H1 (cell line): ENCODE measurements around the gene DDX59. TPM values are rescaled to one million over a fixed set of nuclear protein-coding genes. Genes with fewer than 3 reads are reported as not detected.

Experiments used
- CTCF ChIA-PET: fragments of 300-600 bp; sonication (Branson Sonifier 250); formaldehyde crosslinking; loops from one replicate; lab custom pipeline; 2021; ENCODE audit not compliant: partially characterized antibody; lab: Charles Lee
- POLR2A ChIA-PET: fragments of 300-600 bp; sonication (Branson Sonifier 250); formaldehyde crosslinking; loops from one replicate; lab custom pipeline; 2021; ENCODE audit warnings: inconsistent platforms; ENCODE audit not compliant: partially characterized antibody; lab: Charles Lee
- DNase-seq, 2 experiments: peaks; one replicate each; pipeline versions ENCODE4 v3.0.0 to v3.0.0-alpha.2; 2010 to 2022; ENCODE audit warnings: low spot score in 2 of 2, low read depth in 1 of 2, mixed read lengths in 1 of 2
- FAIRE-seq: peaks from 2 replicates; lab custom pipeline; 2011; peaks lifted over from hg19 to GRCh38; lab: Jason Lieb, UNC
- H2AFZ ChIP-seq: 2 replicates; pipeline ENCODE4 v1.8.1; 2012; ENCODE audit warnings: low read length, inconsistent platforms
- H2AK5ac ChIP-seq: 2 replicates; pipeline ENCODE4 v1.6.1; 2013; ENCODE audit warnings: low read depth, low read length
- H2BK120ac ChIP-seq: replicated peaks from 2 replicates; pipeline ENCODE3; 2013; ENCODE audit warnings: low read depth, low read length, inconsistent platforms
- H2BK12ac ChIP-seq: 2 replicates; pipeline ENCODE4 v1.6.1; 2013; ENCODE audit warnings: low read depth, low read length
- H2BK15ac ChIP-seq: 2 replicates; pipeline ENCODE4 v1.6.1; 2013; ENCODE audit warnings: low read length
- H2BK20ac ChIP-seq: 2 replicates; pipeline ENCODE4 v1.6.1; 2013; ENCODE audit warnings: low read length
- H2BK5ac ChIP-seq: 2 replicates; pipeline ENCODE4 v1.6.1; 2013; ENCODE audit warnings: low read depth, low read length
- H3K14ac ChIP-seq: 2 replicates; pipeline ENCODE4 v1.6.1; 2013; ENCODE audit warnings: inconsistent platforms; ENCODE audit not compliant: insufficient read length
- H3K18ac ChIP-seq: 2 replicates; pipeline ENCODE4 v1.6.1; 2013; ENCODE audit warnings: low read length; ENCODE audit errors: extremely low read depth
- H3K23ac ChIP-seq: 2 replicates; pipeline ENCODE4 v1.6.1; 2013; ENCODE audit warnings: inconsistent platforms; ENCODE audit not compliant: insufficient read length
- H3K23me2 ChIP-seq: 2 replicates; pipeline ENCODE4 v1.6.1; 2013; ENCODE audit warnings: low read depth, low read length
- H3K27ac ChIP-seq: 2 replicates; pipeline ENCODE4 v1.6.1; 2011; ENCODE audit warnings: low read depth, low read length, inconsistent platforms
- H3K27me3 ChIP-seq, 4 experiments: replicated peaks in 1 of 4; 1 replicate in 1 of 4; 2 replicates in 3 of 4; pipeline versions ENCODE4 v1.6.1 to v1.8.1; 2011 to 2013; ENCODE audit warnings: low read length in 3 of 4, mild to moderate bottlenecking in 3 of 4, inconsistent platforms in 2 of 4, mixed read lengths in 2 of 4, moderate library complexity in 1 of 4; ENCODE audit not compliant: control insufficient read depth in 3 of 4, insufficient read depth in 3 of 4; ENCODE audit errors: extremely low read depth in 1 of 4
- H3K36me3 ChIP-seq, 4 experiments: 2 replicates each; pipeline versions ENCODE4 v1.6.1 to v1.8.1; 2011 to 2013; ENCODE audit warnings: mild to moderate bottlenecking in 4 of 4, low read length in 3 of 4, moderate library complexity in 2 of 4, control low read depth in 1 of 4, inconsistent platforms in 1 of 4; ENCODE audit not compliant: insufficient read depth in 4 of 4, control insufficient read depth in 2 of 4
- H3K4ac ChIP-seq: replicated peaks from 2 replicates; pipeline ENCODE3; 2013; ENCODE audit warnings: low read length, low read depth, mixed read lengths, inconsistent platforms; ENCODE audit not compliant: insufficient read length
- H3K4me1 ChIP-seq, 4 experiments: replicated peaks in 1 of 4; 1 replicate in 1 of 4; 2 replicates in 3 of 4; pipeline versions ENCODE4 v1.6.1 to v1.8.1; 2011 to 2013; ENCODE audit warnings: low read length in 3 of 4, inconsistent platforms in 2 of 4, mixed read lengths in 1 of 4; ENCODE audit not compliant: insufficient read depth in 4 of 4, control insufficient read depth in 3 of 4
- H3K4me2 ChIP-seq, 2 experiments: 2 replicates each; pipeline versions ENCODE4 v1.6.1 to v1.8.1; 2011 to 2013; ENCODE audit warnings: low read depth in 2 of 2, low read length in 2 of 2, control low read depth in 1 of 2, inconsistent platforms in 1 of 2, mild to moderate bottlenecking in 1 of 2; ENCODE audit not compliant: insufficient read depth in 1 of 2
- H3K4me3 ChIP-seq, 4 experiments: fragments of 200-600, 300-600 bp in 1 of 4; sonication (generic), shearing (Covaris generic), sonication (Bioruptor Twin) in 1 of 4; 2 replicates each; pipeline versions ENCODE4 v1.5.1 to v1.8.1; 2011 to 2016; ENCODE audit warnings: low read length in 4 of 4, low read depth in 3 of 4, control low read depth in 2 of 4, inconsistent platforms in 2 of 4, mild to moderate bottlenecking in 2 of 4, mixed read lengths in 1 of 4, moderate library complexity in 1 of 4; ENCODE audit not compliant: insufficient read depth in 2 of 4; ENCODE audit errors: extremely low read depth in 1 of 4
- H3K56ac ChIP-seq: replicated peaks from 2 replicates; pipeline ENCODE3; 2013; ENCODE audit warnings: low read depth, mild to moderate bottlenecking, mixed read lengths, low read length, inconsistent platforms; ENCODE audit not compliant: insufficient read length
- H3K79me1 ChIP-seq: 2 replicates; pipeline ENCODE4 v1.6.1; 2013; ENCODE audit warnings: low read depth, low read length, control low read depth
- H3K79me2 ChIP-seq, 2 experiments: 2 replicates each; pipeline versions ENCODE4 v1.6.1 to v1.8.1; 2012 to 2013; ENCODE audit warnings: low read length in 2 of 2, mild to moderate bottlenecking in 2 of 2, inconsistent platforms in 1 of 2; ENCODE audit not compliant: insufficient read depth in 2 of 2, control insufficient read depth in 1 of 2
- H3K9ac ChIP-seq, 4 experiments: replicated peaks in 1 of 4; 1 replicate in 1 of 4; 2 replicates in 3 of 4; pipeline versions ENCODE4 v1.6.1 to v1.8.1; 2011 to 2013; ENCODE audit warnings: low read depth in 3 of 4, low read length in 3 of 4, control low read depth in 2 of 4, mild to moderate bottlenecking in 2 of 4, moderate library complexity in 2 of 4, inconsistent platforms in 1 of 4; ENCODE audit errors: extremely low read depth in 1 of 4
- H3K9me3 ChIP-seq, 2 experiments: 2 replicates each; pipeline versions ENCODE4 v1.6.1 to v1.8.1; 2012 to 2013; ENCODE audit warnings: mild to moderate bottlenecking in 2 of 2, moderate library complexity in 2 of 2, control low read depth in 1 of 2, inconsistent platforms in 1 of 2, low read depth in 1 of 2, low read length in 1 of 2, mixed read lengths in 1 of 2; ENCODE audit not compliant: insufficient read depth in 2 of 2
- H4K20me1 ChIP-seq, 2 experiments: replicated peaks in 1 of 2; 2 replicates each; pipeline versions ENCODE3 to v1.8.1; 2011 to 2013; ENCODE audit warnings: inconsistent platforms in 2 of 2, low read length in 2 of 2, mild to moderate bottlenecking in 1 of 2; ENCODE audit not compliant: insufficient read depth in 2 of 2, control insufficient read depth in 1 of 2
- H4K5ac ChIP-seq: 2 replicates; pipeline ENCODE4 v1.6.1; 2013; ENCODE audit warnings: low read length, low read depth, mixed read lengths, inconsistent platforms; ENCODE audit not compliant: insufficient read length
- H4K8ac ChIP-seq: 2 replicates; pipeline ENCODE4 v1.8.0; 2013; ENCODE audit warnings: mild to moderate bottlenecking, moderate library complexity, low read length, inconsistent platforms; ENCODE audit not compliant: insufficient read depth; ENCODE audit errors: extremely low read depth
- H4K91ac ChIP-seq: replicated peaks from 2 replicates; pipeline ENCODE3; 2013; ENCODE audit warnings: low read length, mixed read lengths, inconsistent platforms; ENCODE audit not compliant: insufficient read length
- CHD2 ChIP-seq: IDR thresholded peaks from 2 replicates; pipeline ENCODE4 v1.6.1; 2012; ENCODE audit warnings: low read length, improper control_type of control experiment
- GTF2F1 ChIP-seq: IDR thresholded peaks from 2 replicates; pipeline ENCODE4 v1.6.1; 2012; ENCODE audit warnings: low read depth, low read length, improper control_type of control experiment, borderline replicate concordance
- HDAC2 ChIP-seq, 2 experiments: fragments of 300-600 bp in 1 of 2; sonication (generic) in 1 of 2; IDR thresholded peaks; 2 replicates each; pipeline ENCODE4 v1.6.1; 2011 to 2012; ENCODE audit warnings: low read depth in 2 of 2, low read length in 2 of 2, mild to moderate bottlenecking in 2 of 2, moderate library complexity in 2 of 2, borderline replicate concordance in 1 of 2, inconsistent platforms in 1 of 2
- POU5F1 ChIP-seq: IDR thresholded peaks from 2 replicates; pipeline ENCODE4 v1.6.1; 2011; ENCODE audit warnings: low read depth, mild to moderate bottlenecking, low read length, moderate library complexity
- WGBS, 2 experiments: shearing (Covaris generic) in 1 of 2; methylation state at CpG; one replicate each; pipeline versions ENCODE4 v1.1.6 to v1.1.7; 2013 to 2015; ENCODE audit warnings: low lambda C conversion rate in 2 of 2, mixed read lengths in 2 of 2, inconsistent platforms in 1 of 2, low coverage in 1 of 2, missing lambda C conversion rate in 1 of 2; ENCODE audit not compliant: insufficient replicate concordance in 2 of 2, insufficient coverage in 1 of 2, insufficient read length in 1 of 2; ENCODE audit errors: extremely low coverage in 1 of 2, missing lambda C conversion rate in 1 of 2; 5-methylcytosine and 5-hydroxymethylcytosine counted together
- polyA plus RNA-seq, 7 experiments: library from polyadenylated mRNA; depleted of rRNA in 3 of 7; stranded (reverse) in 5 of 7; unstranded in 2 of 7; fragments of >200 nt in 5 of 7; fragments of 200-250 nt in 2 of 7; gene quantifications; 1 replicate in 5 of 7; 2 replicates in 1 of 7; 4 replicates in 1 of 7; pipeline versions ENCODE4 v1.2.1 to v1.2.3, GENCODE V29; 2011 to 2013; ENCODE audit warnings: missing spikeins in 2 of 7, mixed read lengths in 2 of 7
- total RNA-seq: library from RNA; stranded (reverse); fragmentation: NEBNext Ultra II Directional; extraction: Animal tissue kit (Norgen Biotek cat#: 25700); gene quantifications from 2 replicates; pipeline ENCODE4 v1.2.1, GENCODE V29; 2021

Gene DDX59
- total and polyA plus RNA-seq, 2 of the 8 experiments (the other 6 are each of a cell fraction or from before 2014, with no cell fraction given) = 8.3 to 19.4 TPM

DNA sequence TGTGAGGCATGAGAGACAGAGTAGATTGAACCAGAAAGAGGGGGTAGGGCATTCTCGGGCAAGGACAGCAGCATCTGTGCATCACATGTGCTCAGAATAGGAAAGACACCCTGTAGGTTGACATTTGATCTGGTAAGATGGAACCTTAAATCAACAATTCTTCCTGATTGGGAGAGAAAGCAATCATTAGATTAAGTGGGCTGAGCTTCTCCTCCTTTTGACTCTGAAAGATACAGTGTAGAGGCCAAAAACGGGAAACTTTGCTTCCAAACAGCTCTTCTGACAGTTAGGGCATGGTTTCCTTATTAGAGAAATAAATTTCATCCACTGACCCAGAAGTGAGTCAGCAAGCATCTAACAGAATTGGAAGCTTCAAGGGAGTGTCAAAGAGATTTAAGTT lies 58.9 kb downstream of the DDX59 start:
- H2BK12ac ChIP-seq = no peak overlapping the region
- H2BK120ac ChIP-seq = no peak overlapping the region
- no peaks in the 10 kb centered on the region for H4K20me1 ChIP-seq
- no peaks in the 10 kb centered on the region for H3K9me3 ChIP-seq
- H3K9ac ChIP-seq = no peak overlapping the region
- H4K5ac ChIP-seq = no peak overlapping the region
- H3K18ac ChIP-seq = no peak overlapping the region
- no peaks in the 10 kb centered on the region for H3K4me1 ChIP-seq
- 81% methylated on average over 2 of the region's 2 CpGs; no CpG with 5 or more reads in 1 of the 2 experiments for WGBS, 2 experiments
- no peaks in the 10 kb centered on the region for H3K27me3 ChIP-seq
- H3K79me1 ChIP-seq = no peaks in the 10 kb centered on the region
- H3K79me2 ChIP-seq = no peaks in the 10 kb centered on the region
- H3K23me2 ChIP-seq = no peaks in the 10 kb centered on the region
- H3K23ac ChIP-seq = no peak overlapping the region
- no peak overlapping the region for H2BK5ac ChIP-seq
- H2BK15ac ChIP-seq = no peak overlapping the region
- H2AK5ac ChIP-seq = no peak overlapping the region
- no peak for FAIRE-seq
- H3K4me2 ChIP-seq = no peak overlapping the region
- no peak for DNase-seq
- H2AFZ ChIP-seq = no peak overlapping the region
- no peak overlapping the region for H3K56ac ChIP-seq
- no peak overlapping the region for H3K4me3 ChIP-seq
- no peak overlapping the region for H4K8ac ChIP-seq
- H3K27ac ChIP-seq = no peak overlapping the region
- no peak overlapping the region for H4K91ac ChIP-seq
- no peak overlapping the region for H3K14ac ChIP-seq
- H3K36me3 ChIP-seq = peaks cover 5 to 60% (median 28%) of the 10 kb centered on the region in 4 experiments; a peak in 7 of 8 replicates
- H2BK20ac ChIP-seq = no peak overlapping the region
- no peak overlapping the region for H3K4ac ChIP-seq
- ChIA-PET CTCF (interaction anchor here (0.9 to 1.2 kb wide), 2 partner anchors 11 to 191 kb away, joined by 3 to 4 read pairs; no protein-coding TSS in a partner anchor), POLR2A (interaction anchor here (0.5 to 1.9 kb wide), 4 partner anchors 10 to 526 kb away, joined by 3 to 5 read pairs (median 4); partner anchors contain the start of gene KIF14)
- TF ChIP-seq POU5F1 (no peak), GTF2F1 (no peak), CHD2 (no peak), HDAC2 (IDR thresholded peaks at IDR 0.05; ENCODE audit: borderline replicate concordance in 1 of 2, low read depth in 2 of 2, low read length in 2 of 2) (no peak)
